GM21390 (cell line): ENCODE data around the gene PRDM11.

ENCODE experiments used
- ATAC-seq: cut with Tn5 transposase; IDR thresholded peaks from one replicate; pipeline ENCODE4 v1.9.1; 2021; ENCODE audit not compliant: unreplicated experiment

PRDM11 gene

DNA sequence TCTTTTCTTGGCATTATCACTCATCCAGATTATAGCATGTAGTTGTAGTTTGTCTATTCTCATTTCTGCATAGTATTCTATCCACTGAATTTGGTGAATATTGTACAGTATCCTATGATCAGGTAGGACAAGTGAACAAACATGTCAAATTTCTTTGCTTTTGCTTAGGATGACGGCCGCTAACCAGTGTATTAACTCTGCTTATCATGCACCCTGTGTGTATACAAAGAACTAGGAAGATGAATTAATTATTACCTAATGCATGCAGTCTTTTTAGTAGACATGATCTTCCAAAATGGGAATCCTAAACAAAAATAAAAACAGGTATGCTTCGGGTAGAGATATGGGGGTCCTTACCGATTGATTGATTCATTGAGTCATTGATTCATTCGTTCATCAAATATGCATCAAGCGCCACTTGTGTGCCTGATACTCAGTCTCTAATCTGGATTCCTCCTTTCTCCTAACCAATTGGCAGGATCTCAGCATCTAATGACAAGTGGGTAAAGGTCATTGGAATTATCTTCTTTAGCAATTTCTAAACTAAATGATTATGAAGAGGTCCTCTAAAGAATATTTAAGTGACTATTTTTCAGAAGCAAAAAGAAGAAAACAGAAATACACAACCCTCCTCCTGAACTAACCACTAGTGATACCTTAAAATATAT is 27.9 kb downstream of the PRDM11 start:
- no peak for ATAC-seq

DNA sequence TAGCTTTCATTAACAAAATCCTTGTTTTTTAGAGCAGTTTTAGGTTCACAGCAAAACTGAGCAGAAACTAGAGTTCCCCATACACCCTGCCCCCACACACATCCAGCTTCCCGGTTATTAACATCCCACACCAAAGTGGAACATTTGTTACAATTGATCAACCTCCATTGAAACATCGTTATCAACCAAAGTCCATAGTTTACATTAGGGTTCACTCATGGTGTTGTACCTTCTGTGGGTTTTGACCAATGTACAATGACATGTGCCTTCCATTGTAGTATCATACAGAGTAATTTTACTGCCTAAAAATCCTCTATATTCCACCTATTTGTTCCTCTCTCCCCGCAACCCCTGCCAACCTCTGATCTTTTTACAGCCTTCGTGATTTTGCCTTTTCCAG is 28.5 kb downstream of the PRDM11 start:
- no peak for ATAC-seq

DNA sequence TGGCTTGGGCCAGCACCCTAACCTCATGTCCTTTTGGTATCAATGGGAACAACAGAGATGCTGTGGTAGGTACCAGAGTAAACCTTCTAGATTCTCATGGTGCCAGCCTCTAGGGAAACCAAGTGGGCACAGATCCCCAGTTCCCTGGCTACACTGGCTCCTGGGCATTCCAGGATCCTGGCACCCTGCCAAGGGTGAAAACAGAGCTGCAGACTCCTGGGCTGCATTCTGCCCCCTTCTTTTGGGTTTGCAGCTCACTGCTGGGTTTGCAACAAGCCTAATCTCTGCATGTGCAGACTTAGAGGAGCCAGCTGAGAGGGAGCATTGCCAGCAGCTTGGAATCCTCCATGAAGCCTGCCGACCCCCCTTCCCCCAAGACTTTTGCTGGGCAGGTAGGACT is 30.6 kb downstream of the PRDM11 start:
- no peak for ATAC-seq

DNA sequence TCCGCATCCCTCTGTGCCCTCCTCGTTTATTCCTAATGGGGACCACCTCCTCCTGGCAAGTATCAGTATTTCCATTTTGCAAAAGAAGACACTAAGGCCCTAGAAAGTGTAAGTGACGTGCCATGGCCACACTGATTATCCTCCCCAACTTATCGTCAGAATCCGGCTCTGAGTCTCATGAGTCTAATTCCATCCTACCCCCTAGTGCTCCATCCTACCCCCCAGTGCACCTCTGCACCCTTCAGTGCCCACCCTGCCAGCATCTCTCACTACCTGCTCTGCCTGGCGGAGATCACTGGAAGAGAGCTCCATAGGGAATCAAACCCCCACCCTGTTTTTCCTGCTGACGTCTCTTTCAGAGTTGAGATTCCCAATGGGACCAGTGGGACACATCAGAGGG is 31.8 kb downstream of the PRDM11 start:
- ATAC-seq = no peak

DNA sequence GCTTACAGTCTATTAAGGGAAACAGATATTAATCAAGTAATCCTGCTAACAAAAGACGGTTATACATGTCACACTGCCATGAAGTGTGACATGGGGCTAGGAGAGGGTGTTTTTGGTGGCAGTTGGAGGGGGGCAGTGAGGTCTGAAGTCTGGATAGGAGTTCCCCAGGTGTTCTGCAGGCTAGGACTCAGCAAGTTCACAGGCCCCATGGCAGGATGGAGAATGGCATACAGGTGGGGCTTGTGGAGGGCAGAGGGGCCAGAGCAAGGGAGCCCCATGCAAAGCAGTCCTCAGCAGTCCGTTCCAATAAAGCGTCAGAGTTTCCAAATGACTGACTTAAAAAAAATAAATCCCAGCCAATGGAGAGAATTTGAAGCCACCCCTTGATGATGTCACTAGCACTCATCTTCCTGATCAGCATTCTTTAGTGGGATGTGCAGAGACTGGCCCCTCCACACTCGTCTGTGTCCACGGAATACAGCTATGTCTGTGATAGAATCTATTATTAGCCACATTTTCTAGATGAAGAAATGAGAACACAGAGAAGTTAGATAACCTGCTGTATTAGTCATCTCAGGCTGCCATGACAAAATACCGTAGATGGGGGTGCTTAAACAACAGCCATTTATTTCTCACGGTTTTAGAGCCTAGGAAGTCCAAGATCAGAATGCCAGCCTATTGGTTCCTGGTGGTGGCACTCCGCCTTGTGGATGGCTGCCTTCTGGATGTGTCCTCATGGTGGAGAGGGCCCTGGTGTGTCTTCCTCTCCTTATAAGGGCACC is 32.6 kb downstream of the PRDM11 start:
- no peak for ATAC-seq

DNA sequence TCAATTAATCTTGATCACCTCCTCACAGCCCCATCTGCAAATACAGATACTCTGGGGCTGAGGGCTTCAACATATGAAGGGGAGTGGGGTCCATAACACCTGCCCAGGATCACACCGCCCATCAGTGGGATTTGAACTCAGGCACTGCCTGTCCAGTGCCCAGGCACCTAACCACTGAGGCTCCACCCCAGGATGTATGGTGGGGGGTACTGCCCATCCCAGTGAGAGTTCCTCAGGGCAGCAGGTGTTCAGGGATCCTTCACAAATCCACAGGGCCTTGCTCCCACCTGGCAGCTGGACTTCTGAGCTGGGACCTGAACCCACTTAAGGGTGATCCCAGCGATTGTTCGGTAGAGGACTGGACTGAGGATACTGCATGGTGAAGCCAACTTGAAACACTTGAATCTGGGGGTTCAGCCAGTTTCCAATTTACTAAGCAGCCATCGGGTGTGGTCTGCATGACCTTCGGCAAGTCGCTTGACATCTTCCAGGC is 33.3 kb downstream of the PRDM11 start:
- ATAC-seq = no peak

DNA sequence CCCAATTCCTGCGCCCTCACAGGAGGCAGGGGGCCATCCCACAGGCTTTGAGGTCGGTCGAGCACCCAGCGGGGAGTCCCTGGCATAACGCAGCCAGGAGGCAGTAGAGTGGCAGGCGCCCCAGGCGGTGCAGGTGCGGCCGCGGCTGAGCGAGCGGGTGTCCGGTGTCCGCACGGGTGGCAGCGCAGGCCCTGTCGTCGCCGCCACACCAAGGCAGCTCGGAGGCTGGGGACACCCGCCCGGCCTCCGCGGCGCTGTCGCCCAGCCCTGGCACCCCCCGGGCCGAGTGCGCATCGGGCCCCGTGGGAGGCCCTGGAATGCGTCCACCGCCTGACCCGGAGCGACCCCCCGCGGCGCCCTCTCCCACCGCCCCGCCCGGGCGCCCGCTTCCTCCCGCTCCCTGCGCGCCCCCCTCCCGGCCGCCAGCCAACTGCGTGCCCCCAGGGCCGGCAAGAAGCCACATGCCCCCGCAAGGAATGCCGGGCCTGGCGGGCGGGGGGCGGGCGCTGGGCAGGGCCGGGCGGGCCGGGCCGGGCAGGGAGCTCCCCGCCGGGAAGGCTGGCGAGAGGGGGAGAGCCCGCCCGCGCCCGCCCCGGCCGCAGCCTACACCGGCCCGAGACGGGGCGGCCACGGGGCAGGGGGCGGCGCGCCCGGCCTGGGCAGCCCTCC is 33.9 kb downstream of the PRDM11 start:
- ATAC-seq = no peak

DNA sequence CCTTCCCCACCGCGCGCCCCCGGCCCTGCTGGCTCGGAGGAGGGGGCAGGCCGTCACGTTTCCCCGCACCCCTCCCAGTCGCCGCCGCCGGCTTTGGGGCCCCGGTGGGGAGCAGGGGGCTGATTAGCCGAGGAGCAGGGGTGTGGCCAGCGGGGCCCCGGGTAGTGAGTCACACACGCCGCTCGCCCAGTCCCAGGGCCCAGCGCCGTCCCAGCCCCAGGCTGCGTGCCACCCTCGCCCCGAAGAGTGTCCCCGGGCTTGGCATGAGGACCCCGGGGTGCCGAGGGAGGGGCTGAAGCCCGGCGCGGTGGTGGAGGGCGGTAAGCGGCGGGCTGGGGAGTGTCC is 34.4 kb downstream of the PRDM11 start:
- no peak for ATAC-seq

DNA sequence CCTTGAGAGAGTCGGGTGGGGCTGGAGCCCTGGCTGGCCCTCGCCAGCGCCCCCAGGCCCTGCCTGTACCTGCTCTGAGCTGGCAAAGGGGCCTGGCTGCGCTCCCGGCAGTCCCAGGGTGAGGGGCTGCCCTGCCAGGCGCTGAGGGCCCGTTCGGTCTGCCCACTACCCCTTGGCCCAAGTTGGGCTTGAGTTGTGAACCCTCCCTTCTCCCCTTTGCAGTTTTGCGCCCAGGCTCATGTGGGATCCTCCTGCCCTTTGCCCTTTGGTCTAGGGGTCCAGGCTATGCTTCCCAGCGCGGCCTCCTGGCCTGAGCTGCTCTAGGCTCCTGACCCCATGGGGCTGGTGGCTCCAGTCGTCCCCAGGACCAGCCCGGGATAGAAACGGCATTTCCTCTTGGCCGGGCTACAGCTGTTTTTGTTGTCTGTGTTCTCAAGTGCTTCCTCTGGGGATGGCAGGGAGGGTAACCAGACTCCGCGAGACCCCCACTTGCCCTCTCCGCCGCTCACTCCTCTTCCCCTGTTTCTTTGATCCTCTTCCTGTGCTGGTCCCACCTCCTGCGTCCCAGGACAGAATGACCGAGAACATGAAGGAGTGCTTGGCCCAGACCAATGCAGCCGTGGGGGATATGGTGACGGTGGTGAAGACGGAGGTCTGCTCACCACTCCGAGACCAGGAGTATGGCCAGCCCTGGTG is 34.9 kb downstream of the PRDM11 start:
- ATAC-seq = no peak

DNA sequence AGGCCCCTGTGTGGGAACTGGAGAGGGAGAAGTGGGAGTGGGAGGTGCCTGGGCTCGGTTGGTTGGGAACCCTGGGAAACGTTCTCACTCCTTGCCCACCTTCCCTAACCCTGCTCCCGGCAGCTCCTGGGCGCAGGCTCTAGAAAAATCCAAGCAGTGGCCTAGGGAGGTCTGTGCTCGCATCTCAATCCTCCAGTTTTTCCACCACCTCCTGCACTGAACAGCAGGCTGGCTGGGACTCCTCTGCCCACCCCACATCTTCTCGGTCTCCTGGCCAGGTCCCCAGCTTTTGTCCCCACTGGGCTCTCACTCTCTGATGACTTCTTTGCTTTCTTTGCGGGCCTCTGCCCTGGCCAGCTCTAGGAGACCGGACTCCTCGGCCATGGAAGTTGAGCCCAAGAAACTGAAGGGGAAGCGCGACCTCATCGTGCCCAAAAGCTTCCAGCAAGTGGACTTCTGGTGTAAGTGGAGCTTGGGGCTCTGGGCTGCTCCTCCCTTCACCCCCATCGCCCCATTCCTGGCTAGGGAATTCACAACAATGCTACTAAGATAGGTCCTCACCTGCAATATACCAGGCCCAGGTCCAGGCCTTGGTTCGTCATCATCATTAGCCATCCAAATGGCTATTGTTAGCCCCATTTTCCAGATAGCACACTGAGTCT is 35.6 kb downstream of the PRDM11 start:
- ATAC-seq = no peak

DNA sequence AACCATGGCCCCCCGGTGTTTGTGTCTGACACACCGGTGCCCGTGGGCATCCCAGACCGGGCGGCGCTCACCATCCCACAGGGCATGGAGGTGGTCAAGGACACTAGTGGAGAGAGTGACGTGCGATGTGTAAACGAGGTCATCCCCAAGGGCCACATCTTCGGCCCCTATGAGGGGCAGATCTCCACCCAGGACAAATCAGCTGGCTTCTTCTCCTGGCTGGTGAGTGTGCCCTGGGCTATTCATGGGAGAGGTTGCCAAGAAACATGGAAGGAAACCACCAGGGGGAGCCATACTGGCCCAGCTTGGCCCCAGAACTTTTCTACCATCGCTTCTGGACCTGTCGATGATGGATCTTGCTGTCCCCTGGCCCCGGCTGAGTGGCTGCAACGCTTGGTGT is 36.5 kb downstream of the PRDM11 start:
- ATAC-seq = no peak

DNA sequence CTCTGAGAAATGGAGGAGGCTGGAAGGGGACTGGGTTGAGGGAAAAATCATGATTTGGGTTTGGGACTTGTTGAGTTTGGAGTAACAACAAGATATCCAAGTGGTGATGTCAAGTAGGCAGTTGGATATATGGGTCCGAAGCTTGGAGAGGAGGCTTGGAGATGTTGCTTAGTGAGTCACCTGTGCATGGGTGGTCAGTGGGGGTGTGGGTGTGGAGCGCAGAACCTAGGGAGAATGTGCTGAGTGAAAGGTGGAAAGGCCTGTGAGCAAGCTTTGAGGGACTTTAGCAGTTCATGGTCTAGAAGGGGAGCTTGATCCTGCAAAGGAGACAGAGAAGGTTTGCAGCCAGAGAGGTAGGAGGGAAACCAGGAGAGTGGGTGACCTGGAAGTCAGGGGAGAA is 38.2 kb downstream of the PRDM11 start:
- no peak for ATAC-seq

DNA sequence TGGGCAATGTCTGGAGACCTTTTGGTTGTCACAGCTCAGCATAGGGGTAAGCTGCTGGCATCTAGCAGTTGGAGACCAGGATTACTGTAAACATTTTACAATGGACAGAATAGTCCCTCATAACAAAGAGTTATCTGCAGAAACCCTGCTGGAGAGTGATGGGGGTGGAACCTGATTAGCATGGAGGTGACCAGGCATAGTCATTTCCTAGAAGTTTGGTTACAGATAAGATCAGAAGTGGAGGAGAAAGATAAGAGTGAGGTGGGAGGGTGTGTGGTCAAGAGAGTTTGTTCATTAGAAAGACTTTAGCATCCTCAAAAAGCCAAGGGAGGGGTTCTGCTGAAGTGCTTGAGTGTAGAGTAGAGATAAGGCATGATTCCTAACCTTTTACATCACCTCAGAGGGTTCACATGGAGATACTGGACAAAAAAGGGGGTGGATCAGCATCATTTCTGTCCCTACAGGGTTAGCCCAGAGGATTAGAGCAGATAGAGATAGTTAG is 38.8 kb downstream of the PRDM11 start:
- no peak for ATAC-seq

DNA sequence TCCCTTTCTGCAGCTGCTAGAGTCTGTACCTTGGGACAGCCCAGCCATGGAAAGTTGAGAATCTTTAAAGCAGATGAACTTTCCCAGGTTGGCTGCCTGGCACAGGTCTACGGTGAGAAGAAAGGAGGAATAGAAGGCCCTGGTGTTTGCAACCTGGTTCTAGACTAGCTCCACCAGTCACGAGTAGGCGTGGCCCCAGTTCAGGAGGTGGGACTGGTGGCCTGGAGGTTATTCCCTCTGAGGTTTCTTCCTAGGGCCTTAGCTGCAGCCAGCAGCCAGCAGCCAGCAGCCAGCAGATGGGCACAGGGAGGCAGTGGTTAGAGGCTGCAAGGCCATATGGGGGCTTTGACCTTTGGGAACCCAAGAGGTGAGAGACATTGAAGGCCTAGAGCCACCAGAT is 40.9 kb downstream of the PRDM11 start:
- no peak for ATAC-seq

DNA sequence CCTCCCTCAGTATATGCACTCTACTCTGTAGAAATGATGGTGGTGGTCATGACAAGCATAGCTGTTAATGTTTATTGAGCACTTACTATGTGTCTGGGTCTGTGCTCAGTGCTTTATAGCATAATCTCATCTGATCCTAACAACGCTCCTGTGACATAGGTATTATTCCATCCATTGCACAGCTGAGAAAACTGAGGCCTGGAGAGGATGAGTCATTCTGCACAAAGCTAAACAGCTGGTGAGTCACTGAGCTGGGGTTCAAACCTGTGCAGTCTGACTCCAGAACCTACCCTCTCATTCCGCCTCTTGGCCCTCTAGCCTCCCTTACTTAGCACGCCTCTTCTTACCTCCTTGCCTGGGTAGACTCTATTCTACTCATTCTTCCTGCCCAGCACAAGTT is 41.7 kb downstream of the PRDM11 start:
- ATAC-seq = no peak

DNA sequence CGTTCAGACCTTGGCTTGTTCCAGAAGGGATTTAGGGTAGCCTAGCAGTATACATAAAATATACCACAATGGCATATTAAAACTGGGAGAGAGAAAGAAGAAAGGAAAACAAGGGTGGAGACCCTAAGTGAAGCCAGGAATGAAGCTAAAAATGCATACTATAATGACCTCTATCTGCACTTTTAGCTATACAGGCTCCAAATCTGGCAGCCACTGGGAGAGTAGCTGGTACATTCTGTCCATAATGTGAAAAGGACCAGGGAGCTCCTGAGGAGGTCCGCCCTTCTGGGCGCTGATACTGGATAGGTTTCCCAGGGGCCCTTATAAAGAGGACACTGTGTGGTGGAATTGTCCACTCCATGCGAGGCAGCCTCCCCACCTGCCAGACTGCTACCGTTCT is 42.8 kb downstream of the PRDM11 start:
- no peak for ATAC-seq

DNA sequence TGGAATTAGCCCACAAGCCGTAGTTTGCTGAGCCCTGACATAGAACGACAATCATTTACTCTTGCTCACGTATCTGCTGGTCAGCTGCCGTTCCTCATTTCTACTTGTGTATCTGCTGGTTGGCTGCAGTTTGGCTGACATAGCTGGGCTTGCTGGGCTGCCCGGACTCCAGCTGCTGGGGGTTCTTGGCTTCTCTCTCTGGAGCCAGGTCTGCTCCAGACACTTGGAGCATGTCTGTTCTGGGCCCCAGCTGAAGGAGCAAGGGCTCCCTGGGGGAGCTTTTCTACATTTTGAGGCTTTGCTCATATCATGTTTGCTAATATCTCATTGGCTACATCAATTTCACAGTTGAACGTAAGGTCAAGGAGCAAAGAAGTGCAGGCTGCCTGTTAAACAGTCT is 47.3 kb downstream of the PRDM11 start:
- ATAC-seq = no peak

DNA sequence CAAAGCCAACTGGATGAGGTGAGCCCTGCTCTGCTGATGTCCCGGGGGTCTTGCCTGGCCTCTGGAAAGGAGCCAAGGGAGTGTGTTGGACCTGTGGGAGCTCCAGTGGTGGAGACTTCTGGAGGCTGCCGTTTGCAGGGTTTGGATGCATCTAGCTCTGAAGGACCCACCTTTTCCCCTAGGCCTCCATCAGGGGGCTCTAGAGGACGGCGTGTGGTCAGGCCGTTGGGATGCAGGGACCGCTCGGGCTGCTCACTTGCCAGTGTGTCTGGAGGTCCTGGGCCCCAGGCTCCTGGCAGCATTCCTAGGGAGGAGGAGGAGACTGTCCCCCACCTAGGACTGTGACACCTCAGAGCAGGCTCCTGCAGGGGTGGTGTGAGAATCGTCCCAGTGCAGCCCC is 58.3 kb downstream of the PRDM11 start:
- no peak for ATAC-seq

DNA sequence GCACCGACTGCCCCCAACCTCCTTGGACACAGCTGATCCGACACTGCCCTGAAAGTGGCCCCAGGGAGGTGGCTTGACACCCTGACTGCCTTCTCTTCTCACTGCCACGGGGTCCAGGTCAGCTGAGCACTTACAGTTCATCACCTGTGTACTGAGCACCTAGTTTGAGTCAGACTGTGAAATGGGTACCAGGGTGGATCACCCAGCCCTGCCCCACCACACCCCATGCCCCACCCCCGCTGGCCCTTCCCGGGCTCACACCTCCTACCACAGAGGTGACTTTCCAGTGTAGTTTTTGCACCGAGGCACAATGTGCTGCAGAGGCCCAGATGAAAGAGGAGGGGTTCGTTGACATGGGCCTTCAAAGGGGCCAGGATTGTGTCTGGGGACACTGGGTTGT is 59.5 kb downstream of the PRDM11 start:
- ATAC-seq = no peak

DNA sequence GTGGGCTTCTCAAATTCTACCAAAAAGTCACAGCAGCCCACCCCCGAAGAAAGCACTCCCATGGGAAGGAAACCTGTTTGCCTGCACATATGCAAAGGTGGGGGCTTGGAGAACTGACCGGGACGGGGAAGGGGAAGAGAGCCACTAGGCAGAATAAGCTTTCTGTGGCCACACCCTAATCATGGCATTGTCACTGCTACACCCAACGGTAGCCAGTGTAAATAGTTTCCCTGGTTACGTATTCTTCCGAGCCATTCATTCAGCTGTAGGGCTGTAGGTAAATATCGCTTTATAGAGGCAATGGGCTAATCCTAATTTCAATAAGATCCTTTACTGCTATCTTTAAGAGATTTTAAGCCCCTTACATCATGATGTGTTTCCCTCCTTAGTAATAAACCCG is 61.7 kb downstream of the PRDM11 start:
- ATAC-seq = no peak
